Activated naive CD8-positive, alpha-beta T cell treated with anti-CD3 and anti-CD28 coated beads, Interleukin-2, amount 50 U/mL, for 24 hours (primary cell): ENCODE data around the gene ANGEL1.

Experiments
- ATAC-seq: fragments of 150-1000 bp; cut with Tn5 transposase; one replicate; pipeline ENCODE4 v1.10.0; 2021
- DNase-seq: peaks from one replicate; pipeline ENCODE4 v3.0.0; 2021
- H3K27ac Mint-ChIP-seq: one replicate; pipeline ENCODE4 v1.8.0; 2021; ENCODE audit warnings: mild to moderate bottlenecking, mixed read lengths
- H3K27me3 Mint-ChIP-seq: one replicate; pipeline ENCODE4 v1.8.0; 2021; ENCODE audit warnings: mixed read lengths
- H3K36me3 Mint-ChIP-seq: one replicate; pipeline ENCODE4 v1.8.0; 2021; ENCODE audit warnings: low read depth, mixed read lengths
- H3K4me1 Mint-ChIP-seq: one replicate; pipeline ENCODE4 v1.8.0; 2021; ENCODE audit warnings: mixed read lengths
- H3K4me3 Mint-ChIP-seq: one replicate; pipeline ENCODE4 v1.8.0; 2021; ENCODE audit warnings: mild to moderate bottlenecking, moderate library complexity, mixed read lengths
- H3K9me3 Mint-ChIP-seq: one replicate; pipeline ENCODE4 v1.8.0; 2021; ENCODE audit warnings: mixed read lengths

The ANGEL1 gene

DNA sequence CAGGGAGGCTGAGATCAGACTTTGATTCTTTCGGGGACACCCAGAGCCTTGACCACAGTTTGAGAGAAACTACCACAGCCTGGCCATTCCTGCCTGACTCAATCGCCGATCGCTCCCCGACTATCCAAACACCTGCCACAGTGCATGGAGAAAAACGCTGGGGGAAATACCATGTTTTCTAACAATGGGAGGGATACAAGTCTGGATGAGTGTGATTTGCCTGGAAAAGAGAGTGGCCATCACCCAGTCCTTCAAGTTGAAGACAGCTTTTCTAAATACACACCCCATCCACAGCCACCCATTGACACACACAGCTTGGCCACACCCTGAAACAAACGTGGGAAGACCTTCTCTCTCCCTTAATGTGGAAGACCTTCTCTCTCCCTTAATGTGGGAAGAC lies 58.1 kb downstream of the ANGEL1 start:
- no peaks in the 10 kb centered on the region for H3K36me3 Mint-ChIP-seq
- H3K27ac Mint-ChIP-seq, result no peak overlapping the region
- DNase-seq, result no peak
- H3K27me3 Mint-ChIP-seq, result peaks cover 21% of the 10 kb centered on the region
- no peak for ATAC-seq
- H3K4me1 Mint-ChIP-seq, result no peaks in the 10 kb centered on the region
- H3K4me3 Mint-ChIP-seq, result no peak overlapping the region
- H3K9me3 Mint-ChIP-seq, result no peaks in the 10 kb centered on the region

- H3K36me3 Mint-ChIP-seq, result no peaks in the 10 kb centered on the region
Measured at GRCh38 chr14:76753541-76754198, 59.0 kb downstream of the ANGEL1 start.

GRCh38 chr14:76752744-76753143 lies 59.9 kb downstream of the ANGEL1 start:
- Mint-ChIP-seq H3K27me3 (peaks cover 7% of the 10 kb centered on the region), H3K4me1 (no peaks in the 10 kb centered on the region), H3K4me3 (no peak overlapping the region), H3K9me3 (no peaks in the 10 kb centered on the region), H3K36me3 (no peaks in the 10 kb centered on the region), H3K27ac (no peak overlapping the region)
- ATAC-seq (no peak), DNase-seq (no peak)

More at GRCh38 chr14:76753541-76754198, 59.0 kb downstream of the ANGEL1 start:
- no peak overlapping the region for H3K27ac Mint-ChIP-seq
- ATAC-seq, result no peak
- H3K4me3 Mint-ChIP-seq, result no peak overlapping the region
- no peaks in the 10 kb centered on the region for H3K4me1 Mint-ChIP-seq
- DNase-seq, result no peak
- peaks cover 14% of the 10 kb centered on the region for H3K27me3 Mint-ChIP-seq
- no peaks in the 10 kb centered on the region for H3K9me3 Mint-ChIP-seq

GRCh38 chr14:76742966-76743365 lies 69.7 kb downstream of the ANGEL1 start:
- Mint-ChIP-seq H3K4me1 (no peaks in the 10 kb centered on the region), H3K27ac (no peak overlapping the region), H3K36me3 (peaks cover 2% of the 10 kb centered on the region), H3K27me3 (peaks cover 14% of the 10 kb centered on the region), H3K9me3 (peaks cover 23% of the 10 kb centered on the region), H3K4me3 (no peak overlapping the region)
- ATAC-seq (no peak), DNase-seq (no peak)

DNA sequence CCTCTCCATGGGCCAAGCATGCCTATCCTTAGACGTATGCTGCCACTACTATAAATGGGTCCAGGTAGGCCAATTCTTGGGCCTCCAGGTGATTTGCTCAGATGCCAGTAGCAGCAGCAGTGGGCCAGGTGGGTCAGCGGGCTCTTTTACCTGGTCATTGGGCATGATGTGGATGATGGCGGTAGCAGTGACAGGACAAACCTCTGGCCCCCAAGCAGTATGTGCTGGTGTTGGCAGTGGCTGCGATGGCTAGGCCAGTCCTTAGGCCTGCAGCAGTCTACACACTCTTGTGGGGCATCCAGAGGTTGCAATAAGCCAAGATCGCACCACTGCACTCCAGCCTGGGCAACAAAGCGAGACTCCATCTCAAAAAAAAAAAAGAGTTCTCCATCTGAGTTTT lies 70.5 kb downstream of the ANGEL1 start:
- no peak overlapping the region for H3K4me3 Mint-ChIP-seq
- peaks cover 23% of the 10 kb centered on the region for H3K9me3 Mint-ChIP-seq
- H3K27ac Mint-ChIP-seq, result no peak overlapping the region
- peaks cover 17% of the 10 kb centered on the region for H3K27me3 Mint-ChIP-seq
- no peak for DNase-seq
- no peak for ATAC-seq
- peaks cover 2% of the 10 kb centered on the region for H3K36me3 Mint-ChIP-seq
- H3K4me1 Mint-ChIP-seq, result no peaks in the 10 kb centered on the region

DNA sequence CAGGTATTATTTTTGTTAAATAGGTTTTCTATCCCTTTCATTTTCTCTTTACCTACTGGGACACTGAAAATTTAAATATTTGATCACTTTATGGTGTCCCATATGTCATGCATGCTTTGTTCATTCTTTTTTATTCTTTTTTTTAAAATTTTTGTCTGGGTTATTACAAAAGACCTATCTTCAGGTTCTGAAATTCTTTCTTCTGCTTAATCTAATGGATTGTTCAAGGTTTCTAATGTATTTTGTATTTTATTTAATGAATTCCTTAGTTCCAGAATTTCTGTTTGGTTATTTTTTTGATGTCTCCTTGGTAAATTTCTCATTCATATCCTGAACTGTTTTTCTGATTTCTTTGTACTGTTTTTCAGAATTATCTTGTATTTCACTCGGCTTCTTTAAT lies 71.6 kb downstream of the ANGEL1 start:
- Mint-ChIP-seq H3K36me3 (peaks cover 2% of the 10 kb centered on the region), H3K27me3 (peaks cover 19% of the 10 kb centered on the region), H3K4me3 (no peak overlapping the region), H3K9me3 (peaks cover 23% of the 10 kb centered on the region), H3K4me1 (no peaks in the 10 kb centered on the region), H3K27ac (no peak overlapping the region)
- ATAC-seq (no peak), DNase-seq (no peak)
